HG03571 (cell line): Measurements from ENCODE around the gene MARCHF10.

Experiments
- ATAC-seq: cut with Tn5 transposase; IDR thresholded peaks from one replicate; pipeline ENCODE4 v1.9.1; 2021; ENCODE audit not compliant: unreplicated experiment

The MARCHF10 gene

GRCh38 chr17:62681061-62681938, 126.8 kb downstream of the MARCHF10 start:
- no peak for ATAC-seq

GRCh38 chr17:62680541-62681052, 127.5 kb downstream of the MARCHF10 start:
- no peak for ATAC-seq

DNA sequence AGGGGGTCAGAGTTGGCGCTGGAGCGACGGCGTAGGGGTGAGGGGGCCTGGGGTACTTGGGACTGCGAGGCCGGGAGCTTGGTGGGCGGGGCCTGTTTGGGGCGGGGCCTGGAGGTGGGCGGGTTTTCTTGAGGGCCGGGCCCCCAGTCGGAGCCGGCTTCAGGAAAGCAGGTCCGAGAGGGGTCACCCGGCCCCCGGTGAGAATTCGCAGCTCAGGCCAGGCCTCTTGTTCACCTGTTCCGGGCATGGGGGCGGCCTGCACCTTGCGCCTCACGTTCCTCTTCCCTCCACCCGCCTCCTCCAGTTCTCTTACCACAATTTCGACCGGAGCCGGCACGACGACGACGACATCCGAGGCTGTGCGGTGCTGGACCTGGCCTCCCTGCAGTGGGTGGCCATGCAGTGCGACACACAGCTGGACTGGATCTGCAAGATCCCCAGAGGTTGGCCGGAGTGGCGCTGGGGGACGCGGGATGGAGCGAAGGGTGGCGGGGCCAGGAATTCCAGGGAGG, 128.2 kb downstream of the MARCHF10 start:
- no peak for ATAC-seq

DNA sequence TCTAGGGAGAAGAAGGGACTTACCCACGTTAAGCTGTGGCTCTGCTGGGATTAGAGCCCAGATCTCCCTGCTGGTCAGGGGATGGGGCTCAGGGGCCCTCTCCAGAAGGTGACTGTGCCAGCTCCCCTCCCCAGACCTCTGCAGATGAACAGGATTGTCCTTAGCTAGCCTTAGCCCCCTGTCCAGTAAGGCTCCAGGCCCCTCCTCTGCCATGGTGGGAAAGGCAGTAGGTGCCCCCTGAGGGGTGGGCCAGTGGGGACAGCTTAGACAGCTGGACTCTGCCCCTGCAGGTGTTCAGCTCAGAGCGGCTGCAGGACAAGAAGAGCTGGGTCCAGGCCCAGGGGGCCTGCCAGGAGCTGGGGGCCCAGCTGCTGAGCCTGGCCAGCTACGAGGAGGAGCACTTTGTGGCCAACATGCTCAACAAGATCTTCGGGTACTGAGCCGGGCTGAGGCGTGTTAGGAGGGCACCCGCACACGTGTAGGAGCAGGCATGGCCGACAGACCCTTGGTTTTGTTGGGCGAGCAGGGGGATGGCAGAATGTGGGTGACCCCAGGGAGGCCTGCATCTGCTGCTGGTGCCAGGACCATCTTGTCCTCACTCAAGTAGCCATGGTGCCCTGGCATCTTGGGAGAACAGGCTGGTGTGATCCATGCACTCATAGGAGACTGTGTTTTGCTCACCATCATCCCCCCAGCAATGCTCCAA, 129.7 kb downstream of the MARCHF10 start:
- no peak for ATAC-seq

DNA sequence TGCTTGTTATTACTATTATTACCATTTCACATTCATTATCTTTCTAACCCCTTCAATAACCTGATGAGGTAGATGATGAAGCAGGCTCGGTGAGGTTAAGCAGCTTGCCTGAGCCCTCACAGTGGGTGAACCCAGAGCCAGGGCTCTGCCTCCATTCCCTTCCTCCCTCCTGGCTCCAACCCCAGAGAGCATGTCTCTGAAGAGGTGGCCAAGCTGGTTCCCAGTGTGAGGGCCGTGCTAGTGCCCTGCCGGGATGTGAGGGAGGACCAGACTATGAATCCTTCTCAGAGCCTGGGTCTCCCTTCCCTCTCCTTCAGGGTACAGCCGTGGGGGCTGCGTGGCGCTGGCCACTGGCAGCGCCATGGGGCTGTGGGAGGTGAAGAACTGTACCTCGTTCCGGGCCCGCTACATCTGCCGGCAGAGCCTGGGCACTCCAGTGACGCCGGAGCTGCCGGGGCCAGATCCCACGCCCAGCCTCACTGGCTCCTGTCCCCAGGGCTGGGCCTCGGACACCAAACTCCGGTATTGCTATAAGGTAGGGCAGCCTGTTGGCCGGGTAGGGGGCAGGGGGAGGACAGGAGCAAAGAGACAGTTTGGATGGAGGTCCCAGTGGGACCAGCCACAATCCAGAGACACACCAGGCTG, 131.0 kb downstream of the MARCHF10 start:
- no peak for ATAC-seq

DNA sequence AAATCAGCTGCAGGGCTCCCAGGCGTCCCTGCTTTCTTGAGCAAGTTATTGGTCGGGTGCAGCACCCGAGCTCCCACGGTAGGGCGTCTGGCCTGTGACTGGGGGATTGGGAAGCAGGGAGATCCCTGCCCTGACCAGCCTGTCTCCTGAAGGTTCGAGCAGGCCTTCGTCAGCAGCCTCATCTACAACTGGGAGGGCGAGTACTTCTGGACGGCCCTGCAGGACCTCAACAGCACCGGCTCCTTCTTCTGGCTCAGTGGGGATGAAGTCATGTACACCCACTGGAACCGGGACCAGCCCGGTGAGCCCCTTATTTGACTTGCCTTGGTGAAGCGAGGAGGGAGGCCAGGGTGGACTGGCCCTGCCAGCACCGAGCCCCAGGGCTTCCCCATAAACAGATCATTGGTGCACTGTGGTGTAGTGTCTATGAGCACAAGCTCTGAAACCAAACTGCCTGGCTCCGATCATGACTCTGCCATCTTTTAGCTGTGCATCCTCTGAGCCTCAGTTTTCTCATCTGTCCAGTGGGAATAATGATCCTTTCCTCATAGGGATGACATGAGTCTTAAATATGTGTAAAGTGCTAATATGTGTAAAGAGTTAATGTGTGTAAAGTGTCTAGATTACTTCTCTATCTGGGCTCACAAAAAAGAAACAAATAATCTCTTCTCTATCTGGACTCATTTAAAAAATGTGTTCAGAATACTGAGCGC, 131.7 kb downstream of the MARCHF10 start:
- ATAC-seq: no peak

- ATAC-seq: no peak
Observed at GRCh38 chr17:62675701-62676100, 132.4 kb downstream of the MARCHF10 start.

GRCh38 chr17:62675260-62675659, 132.9 kb downstream of the MARCHF10 start:
- ATAC-seq: no peak

DNA sequence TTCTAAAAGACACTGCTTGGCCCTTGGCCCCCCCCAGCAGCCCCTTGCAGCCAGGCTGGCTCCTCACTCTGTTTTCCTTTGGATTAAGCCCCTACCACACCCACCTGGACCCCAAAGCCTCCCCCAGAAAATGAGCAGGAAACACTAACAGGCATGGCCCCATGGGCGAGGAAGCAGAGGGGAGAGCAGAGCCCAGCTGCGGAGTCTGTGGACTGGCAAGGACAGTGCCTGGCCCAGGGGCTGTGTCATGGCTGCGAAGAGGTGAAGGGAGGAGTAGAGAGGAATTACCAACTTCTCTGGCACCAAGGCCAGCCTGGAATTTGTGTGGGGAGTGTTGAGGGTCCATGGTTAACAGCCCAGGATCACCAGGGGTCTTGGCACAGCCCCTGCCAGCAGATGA, 133.3 kb downstream of the MARCHF10 start:
- no peak for ATAC-seq

GRCh38 chr17:62674363-62674739, 133.8 kb downstream of the MARCHF10 start:
- no peak for ATAC-seq

- no peak for ATAC-seq
Observed at GRCh38 chr17:62673614-62674362, 134.3 kb downstream of the MARCHF10 start.

- ATAC-seq: no peak
Observed at GRCh38 chr17:62672957-62673356, 135.2 kb downstream of the MARCHF10 start.

GRCh38 chr17:62671553-62671952, 136.6 kb downstream of the MARCHF10 start:
- no peak for ATAC-seq

GRCh38 chr17:62670202-62670821, 137.8 kb downstream of the MARCHF10 start:
- no peak for ATAC-seq

GRCh38 chr17:62668091-62668804, 139.9 kb downstream of the MARCHF10 start:
- ATAC-seq: no peak

- ATAC-seq: no peak
Observed at GRCh38 chr17:62666801-62667591, 141.1 kb downstream of the MARCHF10 start.

- ATAC-seq: no peak
Observed at GRCh38 chr17:62666061-62666800, 141.9 kb downstream of the MARCHF10 start.
